Lung (tissue), 12 donors: ENCODE measurements around the gene MPO. TPM values are rescaled to one million over a fixed set of nuclear protein-coding genes. Genes with fewer than 3 reads are reported as not detected.

Source experiments
- ATAC-seq: fragments of 200-7000 bp; cut with Tn5 transposase; one replicate; pipeline ENCODE4 v1.9.1; 2020; ENCODE audit warnings: moderate number of reproducible peaks; ENCODE audit not compliant: insufficient read depth, low FRiP score
- DNase-seq, 3 donors: peaks; one replicate each; pipeline ENCODE4 v3.0.0-alpha.2; 2013 to 2017
- H3K27ac ChIP-seq, 2 donors: one replicate each; pipeline ENCODE4 v1.5.1; 2013; ENCODE audit warnings: mild to moderate bottlenecking in 2 of 2, moderate library complexity in 2 of 2, control low read depth in 1 of 2, inconsistent platforms in 1 of 2, low read depth in 1 of 2, low read length in 1 of 2
- H3K27me3 ChIP-seq, 3 donors: one replicate each; pipeline ENCODE4 v1.5.1; 2013; ENCODE audit warnings: low read length in 2 of 3; ENCODE audit not compliant: control insufficient read depth in 3 of 3, insufficient read depth in 3 of 3
- H3K36me3 ChIP-seq, 4 donors: one replicate each; pipeline ENCODE4 v1.5.1; 2013; ENCODE audit warnings: low read length in 4 of 4, mild to moderate bottlenecking in 1 of 4, moderate library complexity in 1 of 4; ENCODE audit not compliant: control insufficient read depth in 4 of 4, insufficient read depth in 4 of 4
- H3K4me1 ChIP-seq, 5 donors: one replicate each; pipeline ENCODE4 v1.5.1; 2013; ENCODE audit warnings: low read length in 5 of 5, mild to moderate bottlenecking in 2 of 5, moderate library complexity in 1 of 5; ENCODE audit not compliant: control insufficient read depth in 5 of 5, insufficient read depth in 5 of 5
- H3K4me3 ChIP-seq: one replicate; pipeline ENCODE4 v1.5.1; 2013; ENCODE audit warnings: mild to moderate bottlenecking, control low read depth, moderate library complexity
- H3K9ac ChIP-seq, 2 donors: one replicate each; pipeline ENCODE4 v1.5.1; 2013; ENCODE audit warnings: low read length in 2 of 2, control low read depth in 1 of 2; ENCODE audit not compliant: insufficient read depth in 1 of 2
- H3K9me3 ChIP-seq, 4 donors: one replicate each; pipeline ENCODE4 v1.5.1; 2013; ENCODE audit warnings: low read length in 3 of 4, mild to moderate bottlenecking in 1 of 4, moderate library complexity in 1 of 4; ENCODE audit not compliant: control insufficient read depth in 4 of 4, insufficient read depth in 3 of 4
- CTCF ChIP-seq: IDR thresholded peaks from 2 replicates; pipeline ENCODE4 v1.5.1; 2012; ENCODE audit warnings: mild to moderate bottlenecking; ENCODE audit errors: control extremely low read depth, extremely low read depth
- whole genome bisulfite sequencing, 2 donors: extraction: QIAGEN DNeasy Blood & Tissue Kit; methylation state at CpG; one replicate each; pipeline ENCODE4 v1.1.7; 2013; 5-methylcytosine and 5-hydroxymethylcytosine counted together
- polyA plus RNA-seq, 2 donors: library from polyadenylated mRNA; stranded (reverse); fragments of 200-250 nt; gene quantifications; one replicate each; pipeline ENCODE4 v1.2.1, GENCODE V29; 2013
- total RNA-seq, 2 donors: library from RNA; depleted of rRNA in 1 of 2; stranded (reverse); fragments of >200 nt in 1 of 2; gene quantifications; one replicate each; pipeline ENCODE4 v1.2.1, GENCODE V29; 2014 to 2021
- donor health status: control.
- donor health status: control.
- donor health status: Bipolar disorder and iron deficiency.
- donor health status: healthy.
- donor health status: DM: yes; HTN: yes; CAD: no.

The MPO gene
- total and polyA plus RNA-seq, 4 donors = 0.79 to 62.0 (median 6.7) TPM

- H3K27ac ChIP-seq = no peak overlapping the region
- H3K4me3 ChIP-seq = no peak overlapping the region
- no peaks in the 10 kb centered on the region for H3K9me3 ChIP-seq
- peaks cover 0 to 7% (median 0%) of the 10 kb centered on the region in 4 donors for H3K36me3 ChIP-seq
- no peak for ATAC-seq
- TF ChIP-seq CTCF = no peak
- H3K9ac ChIP-seq = no peak overlapping the region
- no peaks in the 10 kb centered on the region for H3K4me1 ChIP-seq
- peak in 1 of 3 donors; percentile 4 for DNase-seq
- no peaks in the 10 kb centered on the region for H3K27me3 ChIP-seq
- 91 to 98% methylated on average over 4 of the region's 4 CpGs for WGBS, 2 donors
Observed at GRCh38 chr17:58315750-58316149, 35.0 kb upstream of the MPO start.

GRCh38 chr17:58315281-58315711, 34.6 kb upstream of the MPO start:
- 92 to 94% methylated on average over 6 of the region's 6 CpGs for WGBS, 2 donors
- Histone ChIP-seq H3K27me3 (no peaks in the 10 kb centered on the region), H3K36me3 (peaks cover 0 to 7% (median 0%) of the 10 kb centered on the region in 4 donors), H3K27ac (no peak overlapping the region), H3K9me3 (no peaks in the 10 kb centered on the region), H3K9ac (no peak overlapping the region), H3K4me1 (no peaks in the 10 kb centered on the region), H3K4me3 (no peak overlapping the region)
- ATAC-seq (no peak), DNase-seq (peak in 1 of 3 donors; percentile 7)
- TF ChIP-seq CTCF = no peak

- no peak overlapping the region for H3K9ac ChIP-seq
- ATAC-seq (no peak), DNase-seq (peak in 1 of 3 donors; percentile 9)
- H3K4me1 ChIP-seq = no peaks in the 10 kb centered on the region
- 91 to 94% methylated on average over 6 of the region's 6 CpGs for WGBS, 2 donors
- H3K36me3 ChIP-seq = peaks cover 0 to 7% (median 0%) of the 10 kb centered on the region in 4 donors
- no peak overlapping the region for H3K27ac ChIP-seq
- TF ChIP-seq CTCF = no peak
- no peak overlapping the region for H3K4me3 ChIP-seq
- H3K27me3 ChIP-seq = no peaks in the 10 kb centered on the region
- no peaks in the 10 kb centered on the region for H3K9me3 ChIP-seq
Observed at GRCh38 chr17:58314706-58315015, 33.9 kb upstream of the MPO start.
